Measurements from ENCODE around the gene CDKL1. TPM values are rescaled to one million over a fixed set of nuclear protein-coding genes. Genes with fewer than 3 reads are reported as not detected.

CDKL1 gene
- total RNA-seq, 1 donor from 2014 or later: 15.7 TPM

- H3K27ac Mint-ChIP-seq (ENCODE audit: unreplicated experiment): peak overlapping the region; percentile 80
- no peak for DNase-seq (ENCODE audit: low spot score)
Observed at GRCh38 chr14:50344876-50345563, 51.7 kb downstream of the CDKL1 start.

GRCh38 chr14:50344116-50344775, 52.4 kb downstream of the CDKL1 start:
- H3K27me3 Mint-ChIP-seq (ENCODE audit: low read depth): no peaks in the 10 kb centered on the region
- peak overlapping the region; percentile 80 for H3K27ac Mint-ChIP-seq (ENCODE audit: unreplicated experiment)
- H3K36me3 Mint-ChIP-seq (ENCODE audit: low read depth): no peaks in the 10 kb centered on the region
- peaks cover 58% of the 10 kb centered on the region for H3K4me1 Mint-ChIP-seq (ENCODE audit: low read depth)
- TF ChIP-seq CTCF (IDR thresholded peaks at IDR 0.05): no peak
- no peak overlapping the region for H3K4me3 Mint-ChIP-seq (ENCODE audit: unreplicated experiment)
- no peaks in the 10 kb centered on the region for H3K9me3 Mint-ChIP-seq (ENCODE audit: low read depth)
- DNase-seq (ENCODE audit: low spot score): no peak

More at GRCh38 chr14:50344876-50345563, 51.7 kb downstream of the CDKL1 start:
- H3K4me3 Mint-ChIP-seq (ENCODE audit: unreplicated experiment): no peak overlapping the region
- H3K36me3 Mint-ChIP-seq (ENCODE audit: low read depth): no peaks in the 10 kb centered on the region
- H3K27me3 Mint-ChIP-seq (ENCODE audit: low read depth): no peaks in the 10 kb centered on the region
- H3K9me3 Mint-ChIP-seq (ENCODE audit: low read depth): no peaks in the 10 kb centered on the region
- H3K4me1 Mint-ChIP-seq (ENCODE audit: low read depth): peaks cover 58% of the 10 kb centered on the region
- TF ChIP-seq CTCF (IDR thresholded peaks at IDR 0.05): no peak

- H3K4me3 Mint-ChIP-seq (ENCODE audit: unreplicated experiment): no peak overlapping the region
- H3K4me1 Mint-ChIP-seq (ENCODE audit: low read depth): peaks cover 55% of the 10 kb centered on the region
- no peak for TF ChIP-seq CTCF (IDR thresholded peaks at IDR 0.05)
- no peak for DNase-seq (ENCODE audit: low spot score)
- H3K9me3 Mint-ChIP-seq (ENCODE audit: low read depth): no peaks in the 10 kb centered on the region
- no peaks in the 10 kb centered on the region for H3K27me3 Mint-ChIP-seq (ENCODE audit: low read depth)
- no peaks in the 10 kb centered on the region for H3K36me3 Mint-ChIP-seq (ENCODE audit: low read depth)
- H3K27ac Mint-ChIP-seq (ENCODE audit: unreplicated experiment): peak overlapping the region; percentile 80
Observed at GRCh38 chr14:50343434-50343833, 53.2 kb downstream of the CDKL1 start.

- no peak for DNase-seq (ENCODE audit: low spot score)
- TF ChIP-seq CTCF (IDR thresholded peaks at IDR 0.05): peak; percentile 80
- Mint-ChIP-seq H3K4me3 (ENCODE audit: unreplicated experiment) (no peak overlapping the region), H3K36me3 (ENCODE audit: low read depth) (no peaks in the 10 kb centered on the region), H3K27me3 (ENCODE audit: low read depth) (no peaks in the 10 kb centered on the region), H3K27ac (ENCODE audit: unreplicated experiment) (peak overlapping the region; percentile 80), H3K4me1 (ENCODE audit: low read depth) (peaks cover 49% of the 10 kb centered on the region), H3K9me3 (ENCODE audit: low read depth) (no peaks in the 10 kb centered on the region)
Observed at GRCh38 chr14:50342221-50343078, 54.2 kb downstream of the CDKL1 start.

- H3K4me1 Mint-ChIP-seq (ENCODE audit: low read depth): peaks cover 46% of the 10 kb centered on the region
- H3K4me3 Mint-ChIP-seq (ENCODE audit: unreplicated experiment): no peak overlapping the region
- no peaks in the 10 kb centered on the region for H3K9me3 Mint-ChIP-seq (ENCODE audit: low read depth)
- H3K27ac Mint-ChIP-seq (ENCODE audit: unreplicated experiment): no peak overlapping the region
- no peaks in the 10 kb centered on the region for H3K27me3 Mint-ChIP-seq (ENCODE audit: low read depth)
- DNase-seq (ENCODE audit: low spot score): no peak
- no peaks in the 10 kb centered on the region for H3K36me3 Mint-ChIP-seq (ENCODE audit: low read depth)
- TF ChIP-seq CTCF (IDR thresholded peaks at IDR 0.05): peak; percentile 35
Observed at GRCh38 chr14:50340963-50341362, 55.7 kb downstream of the CDKL1 start.

Data from chondrocyte (in vitro differentiated cells).